Smooth muscle cell of the brain vasculature (primary cell): ENCODE measurements around the gene SMTNL2.
A peak's percentile ranks its signal among the peaks of the same experiment; 100 is the strongest.

Experiments used
- DNase-seq: peaks from one replicate; pipeline ENCODE4 v3.0.0-alpha.2; 2012; ENCODE audit warnings: low read depth, low spot score

Gene SMTNL2

DNA sequence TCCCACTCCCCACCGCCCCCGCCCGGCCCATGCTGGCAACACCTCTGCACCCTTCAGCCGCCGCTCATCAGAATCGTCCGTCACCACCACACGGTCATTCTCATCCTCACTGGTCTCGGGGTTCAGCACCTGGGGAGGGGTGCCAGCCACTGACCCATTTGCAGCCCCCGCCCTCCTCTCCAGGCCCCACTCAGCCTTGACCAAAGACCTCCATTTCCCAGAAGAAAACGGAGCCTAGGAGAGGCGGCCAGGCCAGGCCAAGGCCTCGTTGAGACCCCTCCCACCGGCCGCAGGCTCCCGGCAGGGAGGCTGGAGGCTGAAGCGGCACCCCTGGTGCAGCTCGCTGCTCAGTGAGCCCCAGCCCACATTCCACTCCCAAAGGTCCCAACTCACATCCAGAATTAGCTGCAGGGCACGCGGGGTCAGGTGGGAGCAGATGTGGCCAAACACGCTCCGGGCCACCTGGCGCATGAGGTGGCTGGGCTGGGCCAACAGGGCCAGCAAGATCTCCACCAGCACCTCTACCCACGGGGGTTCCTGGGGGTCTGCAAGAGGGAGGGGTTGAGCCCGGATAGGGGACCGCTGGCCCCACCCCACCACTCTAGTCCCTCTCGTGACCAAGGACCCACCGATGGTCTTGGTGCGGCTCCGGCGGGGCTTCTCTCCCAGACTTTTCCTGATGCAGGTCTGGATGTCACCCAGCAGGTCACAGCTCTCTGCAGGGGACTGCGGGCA, 38.9 kb upstream of the SMTNL2 start:
- no peak for DNase-seq

DNA sequence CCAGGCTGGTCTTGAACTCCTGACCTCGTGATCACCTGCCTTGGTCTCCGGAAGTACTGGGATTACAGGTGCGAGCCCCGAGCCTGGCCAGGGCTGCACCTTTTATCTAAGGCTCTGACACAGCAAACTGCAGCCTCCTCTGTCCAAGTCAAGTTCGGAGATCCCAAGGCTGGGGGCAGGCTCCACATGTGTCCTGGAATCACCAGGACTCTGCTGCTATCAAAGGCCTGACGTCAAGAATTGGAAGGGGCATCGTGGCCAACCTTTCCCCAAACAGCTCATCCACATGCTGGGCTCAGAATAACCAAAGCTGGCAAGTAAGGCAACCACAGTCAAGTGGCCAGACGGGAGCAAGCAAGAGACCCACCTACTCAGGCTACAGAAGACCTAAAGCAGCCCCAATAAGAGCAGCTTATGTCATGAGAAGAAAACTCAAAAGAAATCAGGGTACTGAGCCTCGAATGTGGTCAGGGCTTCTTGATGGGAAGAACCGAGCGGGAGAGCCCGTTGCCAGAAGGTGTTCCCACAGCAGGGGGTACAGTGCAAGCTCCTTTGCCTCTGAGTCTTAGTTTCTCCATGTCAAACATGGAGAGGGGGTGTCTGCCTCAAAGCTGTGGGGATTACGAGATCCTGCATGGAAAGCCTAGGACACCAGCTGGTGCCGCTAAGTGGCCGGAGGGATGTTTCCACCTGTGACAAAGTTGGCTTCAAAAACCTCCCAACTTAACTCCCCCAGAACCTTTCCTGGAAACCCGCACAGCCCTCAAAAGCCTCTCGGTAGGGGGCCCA, 37.0 kb upstream of the SMTNL2 start:
- DNase-seq = no peak

DNA sequence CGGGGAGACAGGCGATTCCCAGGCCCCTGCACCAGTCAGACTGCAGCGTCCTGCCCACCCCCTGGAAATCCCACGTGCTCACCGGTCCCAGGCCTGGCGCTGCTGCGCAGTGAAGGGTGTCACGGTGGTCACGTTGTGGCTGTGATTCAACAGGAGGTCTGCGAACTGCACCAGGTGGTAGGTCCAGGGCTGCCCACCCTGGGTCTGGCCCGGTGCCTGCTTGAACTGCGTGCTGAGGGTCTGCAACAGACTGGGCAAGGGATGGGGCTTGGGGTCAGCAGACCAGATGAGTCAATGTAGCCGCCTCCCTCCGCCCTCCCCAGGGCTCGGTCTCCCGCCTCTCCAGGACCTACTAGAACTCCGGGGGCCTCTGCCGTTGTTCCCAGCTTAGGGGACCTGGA, 36.3 kb upstream of the SMTNL2 start:
- DNase-seq = no peak

DNA sequence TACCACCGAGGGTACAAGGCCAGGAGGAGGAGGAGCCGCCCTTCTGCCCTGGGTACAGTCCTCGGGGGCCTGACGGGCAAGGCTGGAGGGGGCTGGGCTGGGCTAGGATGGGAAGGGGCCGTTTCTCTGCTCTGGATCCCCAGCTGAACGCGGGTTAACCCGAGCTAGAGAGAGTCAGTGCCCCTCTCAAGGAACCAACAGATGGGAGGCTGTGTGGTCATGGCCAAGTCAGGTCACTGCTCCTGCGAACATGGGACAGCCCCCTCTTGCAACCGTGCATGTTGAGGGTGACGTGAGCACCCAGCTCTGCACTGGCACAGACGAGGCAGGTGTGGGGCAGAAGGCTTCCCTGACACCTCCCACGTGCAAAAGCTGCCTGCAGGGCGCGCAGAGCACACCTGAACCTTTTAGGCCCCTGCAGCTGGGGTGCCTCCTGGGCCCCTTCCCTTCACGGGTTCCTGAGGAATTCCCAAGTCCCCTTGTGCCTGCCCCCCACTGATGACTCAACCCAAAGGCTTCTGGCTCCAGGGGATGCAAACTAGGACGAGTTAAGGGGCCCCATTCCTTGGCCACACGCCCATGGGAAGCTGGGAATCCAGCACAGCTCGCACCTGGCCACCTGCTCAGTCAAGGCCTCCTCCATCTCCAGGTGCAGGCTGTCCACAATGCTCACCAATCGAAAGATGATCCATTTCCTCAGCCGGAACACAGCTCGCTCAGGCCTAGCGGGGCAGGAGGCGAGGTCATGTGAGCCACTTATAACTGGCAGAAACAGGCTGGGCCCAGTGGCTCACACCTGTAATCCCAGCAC, 35.4 kb upstream of the SMTNL2 start:
- no peak for DNase-seq

DNA sequence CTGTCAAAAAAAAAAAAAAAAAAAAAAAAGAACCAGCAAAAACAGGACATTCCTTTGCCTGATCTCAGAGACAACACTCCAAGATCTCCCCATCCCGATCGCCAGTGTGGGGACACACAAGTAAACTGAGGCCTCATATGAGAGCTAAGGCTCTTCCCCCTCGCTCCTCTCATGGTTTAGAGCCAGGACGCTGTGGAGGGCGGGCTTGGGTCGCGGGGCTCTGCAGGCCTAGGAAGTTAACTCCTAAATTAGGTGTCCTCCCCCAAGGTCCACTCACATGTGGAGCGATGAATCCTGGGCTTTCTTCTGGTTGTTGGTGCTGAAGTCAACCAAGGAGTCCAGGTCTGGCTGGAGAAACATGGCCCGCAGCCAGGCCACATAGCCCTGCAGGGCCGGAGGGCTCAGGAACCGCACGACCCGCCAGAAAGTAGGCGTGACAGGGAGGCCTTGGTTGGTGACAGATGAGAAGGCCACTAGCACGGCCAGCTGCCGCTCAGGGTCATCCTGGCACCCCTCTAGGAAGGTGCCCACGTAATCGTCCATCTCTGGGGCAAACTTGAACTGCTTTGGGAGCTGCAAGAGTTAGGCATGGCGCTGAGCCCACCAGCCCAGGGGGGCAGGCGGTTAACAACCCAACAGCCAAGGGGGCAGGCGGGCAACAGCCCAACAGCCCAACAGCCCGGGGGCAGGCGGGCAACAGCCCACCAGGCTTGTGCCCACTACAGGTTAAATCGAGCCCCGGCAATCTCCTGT, 34.4 kb upstream of the SMTNL2 start:
- no peak for DNase-seq

DNA sequence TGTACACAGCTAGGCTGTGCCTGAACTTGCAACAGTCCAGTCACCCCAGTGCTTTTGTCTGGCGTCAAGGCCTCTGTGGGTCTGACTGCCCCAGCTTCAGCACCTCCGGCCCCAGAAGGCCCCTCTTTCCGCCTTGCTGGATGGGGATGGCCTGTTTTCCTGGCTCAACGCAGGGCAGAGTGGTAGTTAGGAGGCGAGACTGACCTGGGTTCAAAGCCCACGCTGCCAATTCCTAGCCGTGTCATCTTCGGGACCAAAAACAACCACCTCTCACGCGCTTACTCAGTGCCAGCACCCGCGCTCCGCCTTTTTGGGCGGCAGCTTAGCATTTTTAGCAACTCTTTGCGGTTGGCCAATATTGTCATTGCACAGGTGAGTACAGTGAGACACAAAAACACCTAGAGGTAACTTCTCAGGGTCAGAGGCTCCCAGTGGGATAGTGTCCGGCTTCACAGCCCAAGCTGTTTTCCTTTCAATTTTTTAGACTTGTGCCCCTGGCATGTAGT, 33.7 kb upstream of the SMTNL2 start:
- no peak for DNase-seq

DNA sequence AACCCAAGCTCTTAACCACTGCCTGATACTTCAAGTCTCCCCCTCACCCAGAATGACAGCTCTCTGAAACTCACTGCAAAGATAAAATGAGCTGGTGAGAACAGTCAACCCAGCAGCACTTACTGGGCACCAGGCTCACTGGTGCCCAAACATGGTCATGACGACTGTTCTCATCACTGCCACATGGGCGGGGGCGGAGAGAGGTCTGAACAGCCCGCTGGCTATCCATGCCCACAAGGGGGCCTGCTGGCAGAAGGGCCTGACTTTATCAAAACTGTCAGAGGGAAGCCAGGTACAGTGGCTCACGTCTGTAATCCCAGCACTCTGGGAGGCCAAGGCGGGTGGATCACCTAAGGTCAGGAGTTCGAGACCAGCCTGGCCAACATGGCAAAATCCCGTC, 33.2 kb upstream of the SMTNL2 start:
- DNase-seq = no peak

DNA sequence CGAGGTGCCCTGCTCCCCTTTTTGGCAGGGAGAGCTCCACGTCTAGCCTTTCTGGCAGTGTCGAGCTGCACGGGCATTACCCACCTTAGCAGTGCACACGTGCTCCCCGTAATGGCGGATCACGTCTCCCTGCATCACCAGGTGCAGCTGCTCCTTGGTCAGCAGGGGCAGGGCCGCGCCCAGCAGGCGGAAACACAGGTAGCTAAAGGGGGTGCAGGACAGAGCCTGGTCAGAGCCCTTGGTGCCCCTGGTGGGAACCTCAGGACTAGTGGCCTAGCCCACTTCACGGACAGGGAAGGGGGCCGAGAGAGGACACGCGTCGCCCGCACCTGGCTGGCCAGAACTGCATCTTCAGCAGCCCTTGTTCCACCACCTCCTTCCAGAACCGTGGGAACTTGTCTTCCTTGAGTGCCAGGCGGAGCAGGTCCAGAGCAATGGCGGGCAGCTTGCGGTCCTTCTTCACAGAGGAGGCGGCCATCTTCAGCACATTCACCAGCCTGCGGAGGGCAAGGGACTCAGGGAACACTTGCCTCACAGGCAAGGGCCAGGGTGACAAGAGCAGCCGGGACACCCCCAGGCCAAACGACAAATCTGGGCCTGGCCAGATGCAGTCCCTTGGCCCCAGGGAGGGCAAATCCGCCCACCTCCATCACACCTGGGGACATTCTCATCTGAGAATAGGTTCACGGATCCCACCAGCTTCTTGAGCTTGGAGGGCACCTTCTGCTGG, 32.4 kb upstream of the SMTNL2 start:
- no peak for DNase-seq

DNA sequence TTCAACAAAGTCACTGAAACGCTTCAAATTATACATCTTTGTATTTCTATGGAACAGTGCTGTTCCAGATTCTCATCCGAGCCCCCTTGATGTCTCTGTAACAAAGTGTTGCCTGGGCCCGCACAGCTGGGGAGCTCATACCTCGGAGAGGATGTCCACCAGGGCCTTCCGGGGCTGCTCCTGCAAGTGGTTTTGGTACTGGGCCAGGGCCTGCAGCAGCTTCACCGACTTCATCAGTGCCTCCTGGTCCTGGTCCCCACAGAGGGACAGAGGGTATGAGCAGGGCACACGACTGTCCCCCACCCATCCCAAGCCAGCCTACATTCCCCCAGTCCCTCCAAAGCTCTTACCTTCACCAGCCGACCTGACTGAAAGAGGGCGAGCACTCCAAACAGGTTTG, 30.7 kb upstream of the SMTNL2 start:
- no peak for DNase-seq

DNA sequence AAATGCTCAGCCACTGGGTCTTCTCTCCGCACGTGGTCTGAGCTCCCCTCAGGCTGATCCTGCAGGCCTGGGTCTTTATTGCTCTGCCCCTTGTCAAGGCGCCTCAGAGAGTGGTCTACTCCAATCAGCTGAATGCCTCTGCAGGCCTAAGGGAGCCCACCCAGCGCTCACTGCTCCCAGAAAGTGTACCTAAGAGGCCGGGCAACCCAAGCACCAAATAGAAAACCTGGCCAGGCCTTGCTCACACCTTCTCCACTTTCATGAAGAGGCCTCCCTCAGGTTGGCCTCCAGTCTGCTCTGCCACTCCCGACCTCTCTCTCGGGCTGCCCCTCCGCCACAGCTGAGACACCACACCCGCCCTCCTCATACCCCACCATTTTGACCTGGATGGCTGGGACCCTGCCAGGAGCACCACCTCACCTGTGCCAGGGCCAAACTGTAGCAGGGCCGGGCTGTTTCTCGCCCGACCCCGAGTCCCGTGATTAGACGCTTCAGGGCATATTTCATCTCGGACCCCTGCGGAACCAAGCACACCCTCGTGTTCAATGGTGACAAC, 29.8 kb upstream of the SMTNL2 start:
- no peak for DNase-seq

DNA sequence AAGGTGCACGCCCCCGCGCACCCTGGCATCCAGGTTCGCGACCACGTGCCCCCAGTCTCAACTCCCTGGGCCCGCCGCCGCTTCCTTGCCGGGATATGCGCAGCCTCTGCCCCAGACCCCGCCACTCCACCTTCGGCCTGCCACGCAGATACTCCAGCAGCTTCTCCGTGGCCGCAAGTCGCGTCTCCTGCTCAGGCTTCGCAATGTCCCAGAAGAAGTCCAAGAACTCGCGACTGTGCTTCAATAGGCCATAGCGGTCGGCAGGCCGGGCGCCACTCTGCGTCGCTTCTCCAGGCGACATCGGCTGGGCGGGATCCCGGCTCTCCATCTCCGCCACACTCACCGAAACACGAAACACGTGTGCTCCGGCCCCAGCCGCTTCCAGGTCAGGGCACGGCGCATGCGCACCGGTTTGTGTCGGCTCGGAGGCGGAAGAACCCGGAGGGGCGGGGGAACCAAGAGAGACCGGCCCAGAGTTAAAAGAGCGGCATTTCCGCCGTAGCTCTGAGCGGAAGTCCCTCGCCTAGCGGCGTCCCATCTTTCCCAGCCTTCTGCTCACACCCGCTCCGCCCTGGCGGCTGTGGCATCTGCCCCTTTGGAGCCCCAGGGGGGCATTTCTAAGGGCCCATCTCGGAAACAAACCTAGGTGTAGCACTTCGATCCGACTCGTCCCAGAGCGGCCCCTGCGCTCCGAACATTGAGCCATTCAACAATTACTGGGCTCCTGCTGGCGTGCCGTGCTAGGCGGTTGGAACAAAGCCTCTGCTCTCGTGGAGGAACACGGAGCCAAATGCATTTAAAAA, 29.1 kb upstream of the SMTNL2 start, which contains the start of gene MYBBP1A:
TSS of gene MYBBP1A (minus strand) at position 388 of the 803 bp plus-strand sequence. CDS start at position 328, 60 bp downstream.
- DNase-seq = peak; percentile 79

DNA sequence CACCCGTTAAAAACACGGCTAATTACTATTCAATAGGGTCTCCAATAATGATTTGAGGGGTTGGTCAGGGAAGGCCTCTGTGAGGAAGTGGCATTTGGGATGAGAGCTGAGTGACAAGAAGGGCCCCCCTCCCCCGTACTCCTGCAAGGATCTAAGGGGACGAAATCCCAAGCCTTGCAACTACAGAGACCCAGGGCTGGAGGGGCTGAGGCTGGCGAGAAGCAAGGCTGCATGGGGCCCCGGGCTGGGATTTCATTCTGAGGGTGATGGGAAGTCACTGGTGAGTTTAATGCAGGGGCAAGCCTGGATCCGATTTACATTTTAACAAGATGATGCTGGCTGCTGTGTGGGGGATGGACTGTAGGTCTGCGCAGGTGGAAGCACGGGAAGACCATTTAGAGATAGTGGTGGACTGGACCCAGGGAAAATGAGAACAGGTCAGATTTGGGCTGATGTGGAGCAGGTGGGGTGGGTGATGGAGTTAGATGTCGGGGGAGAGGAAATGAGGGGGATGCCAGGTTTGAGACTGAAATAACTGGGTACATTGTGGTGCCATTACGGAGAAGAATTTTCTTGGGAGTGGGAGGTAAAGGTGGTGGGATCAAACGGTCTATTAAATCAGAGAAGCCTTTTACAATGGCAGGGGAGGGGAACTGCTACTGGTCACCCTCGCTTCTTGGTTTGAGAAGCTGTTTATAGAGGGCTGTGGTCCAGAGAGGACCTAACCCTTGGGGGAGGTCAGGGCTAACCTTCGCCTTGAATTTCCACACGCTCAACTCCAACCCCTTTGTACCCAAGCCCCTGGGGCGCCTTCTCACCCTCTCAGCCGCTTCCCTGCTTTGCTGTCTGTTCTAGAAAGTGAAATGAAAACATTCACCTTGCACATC, 28.2 kb upstream of the SMTNL2 start:
- no peak for DNase-seq

DNA sequence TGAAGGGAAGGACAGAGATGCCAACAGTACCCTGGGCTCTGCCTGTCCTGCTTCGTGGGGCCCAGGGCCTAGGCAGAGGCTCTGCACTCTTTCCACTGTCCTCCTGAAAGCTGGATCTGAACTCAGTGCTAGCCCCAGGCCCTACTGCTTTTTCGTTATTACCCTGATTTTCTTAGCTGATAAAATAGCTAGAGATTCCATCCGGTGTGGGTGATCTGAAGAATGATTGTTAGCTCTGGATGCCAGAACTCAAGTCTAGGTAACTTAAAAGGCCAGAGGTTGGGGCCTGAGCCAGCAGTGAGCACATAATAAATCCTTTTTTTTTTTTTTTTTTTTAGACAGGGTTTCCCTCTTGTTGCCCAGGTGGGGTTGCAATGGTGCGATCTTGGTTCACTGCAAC, 27.3 kb upstream of the SMTNL2 start:
- no peak for DNase-seq

DNA sequence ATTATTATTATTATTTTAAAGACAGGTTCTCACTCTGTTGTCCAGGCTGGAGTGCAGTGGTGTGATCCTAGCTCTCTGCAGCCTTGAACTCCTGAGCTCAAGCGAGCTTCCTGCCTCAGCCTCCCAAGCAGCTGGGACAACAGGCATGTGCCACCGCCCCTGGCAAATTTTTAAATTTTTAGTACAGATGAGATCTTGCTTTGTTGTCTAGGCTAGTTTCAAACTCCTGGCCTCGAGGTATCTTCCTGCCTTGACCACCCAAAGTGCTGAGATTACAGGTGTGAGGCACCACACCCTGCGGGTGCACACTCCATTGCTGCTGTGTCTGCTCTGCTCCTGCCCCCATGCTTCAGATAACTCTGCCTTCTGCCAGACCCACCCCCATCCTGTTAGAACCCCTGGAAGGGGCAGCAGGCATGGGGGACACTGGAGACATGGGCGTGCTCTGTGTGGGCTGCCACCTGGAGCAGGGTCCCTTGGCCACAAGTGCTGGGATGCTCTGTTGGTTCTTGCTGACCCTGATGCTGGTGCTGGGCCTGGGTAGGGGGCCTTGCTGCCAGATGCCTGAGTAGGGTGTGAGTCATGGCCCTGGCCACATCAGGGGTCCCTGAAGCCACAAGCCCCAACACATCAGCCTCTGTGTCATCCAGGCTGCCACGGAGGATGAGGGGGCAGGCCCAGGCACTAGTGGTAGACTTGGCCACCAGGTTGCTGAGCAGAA, 26.5 kb upstream of the SMTNL2 start:
- DNase-seq = no peak

DNA sequence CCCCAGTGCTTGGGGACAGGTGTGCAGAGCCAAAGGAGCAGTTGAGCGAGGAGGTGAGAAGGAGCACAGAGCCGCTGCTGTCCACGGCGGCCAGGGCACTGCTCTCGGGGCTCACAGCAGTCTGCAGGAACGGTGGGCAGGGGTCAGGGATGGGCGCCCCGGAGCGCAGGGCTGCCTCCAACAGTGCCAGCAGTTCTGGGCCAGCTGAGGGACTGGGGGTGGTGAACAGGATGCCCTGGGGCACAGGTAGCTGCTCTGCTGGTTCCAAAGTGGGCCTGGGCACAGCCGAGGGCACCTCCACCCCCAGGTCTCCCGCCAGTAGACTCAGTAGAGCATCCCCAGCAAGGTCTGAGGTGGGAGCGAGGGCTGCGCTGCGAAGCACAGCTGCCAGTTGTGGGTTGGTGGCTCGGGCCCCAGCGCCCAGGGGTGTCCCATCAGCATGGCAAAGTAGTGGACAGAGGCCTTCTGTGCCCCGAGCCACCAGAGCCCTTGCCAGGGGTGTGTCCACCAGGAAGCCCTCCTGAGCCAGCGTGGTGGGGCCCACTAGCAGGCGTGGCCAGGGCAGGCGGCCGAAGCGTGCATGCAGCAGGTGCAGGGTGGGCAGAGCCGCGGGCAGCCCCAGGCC, 25.9 kb upstream of the SMTNL2 start:
- no peak for DNase-seq

DNA sequence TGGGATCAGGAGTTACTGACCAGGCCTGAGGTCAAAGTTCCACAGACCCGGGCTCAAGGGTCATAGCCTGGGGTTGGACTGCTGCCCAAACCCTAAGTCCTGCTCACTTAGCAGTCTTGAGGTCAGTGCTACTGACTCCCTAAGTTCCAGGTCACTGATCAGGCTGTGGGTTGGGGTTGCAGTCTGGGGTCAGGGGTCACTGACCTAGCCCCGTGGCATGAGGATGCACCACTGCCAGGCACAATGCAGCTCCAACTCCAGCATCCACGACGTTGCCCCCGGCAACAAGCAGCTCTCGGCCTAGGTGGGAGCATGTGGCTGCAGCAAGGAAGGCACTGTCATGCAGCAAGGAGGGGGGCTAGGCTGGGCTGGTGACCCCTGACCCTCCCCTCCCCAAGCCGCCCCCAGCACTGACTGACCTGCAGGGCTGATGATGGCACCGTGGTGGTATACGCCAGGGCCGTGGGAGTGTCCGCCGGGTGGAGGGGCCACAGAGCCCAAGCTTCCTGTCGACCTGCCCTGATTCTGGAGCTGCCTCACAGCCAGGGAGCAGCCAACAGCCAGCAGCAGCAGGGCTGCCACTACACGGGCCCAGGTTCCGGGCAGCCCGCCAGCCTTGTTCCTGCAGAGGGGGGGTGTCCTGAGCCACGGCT, 25.1 kb upstream of the SMTNL2 start:
- no peak for DNase-seq

DNA sequence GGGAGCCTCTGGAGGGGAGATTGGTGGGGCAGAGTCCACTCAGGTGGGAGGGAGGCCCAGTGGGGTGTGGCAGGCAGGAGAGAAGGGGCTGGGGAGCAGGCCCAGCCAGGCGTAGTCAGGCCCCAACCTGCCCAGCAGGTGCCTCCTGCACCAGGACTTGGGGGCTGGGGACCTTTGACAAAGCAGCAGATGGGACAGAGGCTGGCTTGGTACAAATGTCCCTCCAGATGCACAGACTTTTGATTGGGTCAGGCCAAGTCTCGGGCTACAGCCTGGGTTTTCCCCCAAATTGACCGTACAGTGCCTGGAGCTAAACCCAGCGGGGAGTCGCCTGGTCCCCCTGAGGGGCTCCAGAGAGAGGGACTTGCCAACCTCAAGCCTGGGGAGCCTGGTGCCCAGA, 24.4 kb upstream of the SMTNL2 start:
- DNase-seq = no peak
